Endometrial microvascular endothelial cells (primary cell): ENCODE results near the gene ABR. TPM values are rescaled to one million over a fixed set of nuclear protein-coding genes. Genes with fewer than 3 reads are reported as not detected.
"Not testable (repeated sequence)": the region's sequence is repeated elsewhere in the genome, so short reads cannot be mapped to it uniquely, and the experiment has no call there.

ENCODE experiments used
- in situ Hi-C: cut with HindIII; loops from 2 replicates; pipeline ENCODE4 v1.10.0; 2017; ENCODE audit warnings: low sequenced_read_pairs, low pct_unique_long_range_greater_than_20kb; ENCODE audit errors: inconsistent ontology term
- total RNA-seq: library from RNA; depleted of rRNA; stranded (reverse); fragments of >200 nt; gene quantifications from one replicate; pipeline ENCODE4 v1.2.3, GENCODE V29; 2015; ENCODE audit errors: inconsistent ontology term

The ABR gene
- total RNA-seq, 1 donor from 2014 or later = 63.0 TPM

DNA sequence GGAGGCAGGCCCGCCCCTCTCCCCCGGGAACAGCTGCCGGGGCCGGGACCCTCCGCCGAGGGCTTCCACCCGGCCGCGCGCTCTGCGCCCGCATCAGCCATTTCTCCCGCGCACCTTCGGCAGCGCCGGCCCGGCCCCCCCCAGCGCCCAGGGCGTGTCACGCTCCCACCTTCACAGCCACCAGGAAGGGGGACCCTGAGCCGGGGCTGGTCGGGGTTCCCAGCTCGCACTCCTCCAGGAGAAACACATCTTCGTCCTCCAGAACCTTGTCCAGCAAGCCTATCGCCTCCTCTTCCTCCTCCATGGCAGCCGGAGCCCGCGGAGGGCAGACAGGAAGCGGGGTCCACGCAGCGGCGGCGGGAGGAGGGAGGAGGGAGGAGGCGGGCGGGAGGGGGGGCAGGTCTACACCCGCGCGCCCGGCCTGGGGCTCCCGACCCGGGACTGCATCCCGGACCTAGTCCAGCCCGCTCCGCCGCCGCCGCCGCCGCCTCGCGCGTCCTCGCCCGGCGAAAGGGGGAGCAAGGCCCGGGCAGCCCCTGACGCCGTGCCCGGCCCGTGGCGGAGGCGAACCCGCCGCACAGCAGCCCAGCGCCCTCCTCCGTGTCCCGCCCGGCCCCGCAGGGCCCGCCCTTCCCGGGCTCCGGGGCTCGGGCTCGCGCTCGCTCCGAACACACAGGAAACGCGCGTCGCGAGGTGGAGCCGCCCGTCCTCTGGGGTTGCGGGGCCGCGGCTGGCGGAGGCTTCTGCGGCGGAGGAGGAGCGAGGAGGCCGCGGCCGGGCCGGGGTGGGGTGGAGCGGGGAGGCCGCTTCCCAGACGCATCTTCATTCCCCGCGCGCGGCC is 70.8 kb downstream of the ABR start:
- in situ Hi-C loops = no loop called here

DNA sequence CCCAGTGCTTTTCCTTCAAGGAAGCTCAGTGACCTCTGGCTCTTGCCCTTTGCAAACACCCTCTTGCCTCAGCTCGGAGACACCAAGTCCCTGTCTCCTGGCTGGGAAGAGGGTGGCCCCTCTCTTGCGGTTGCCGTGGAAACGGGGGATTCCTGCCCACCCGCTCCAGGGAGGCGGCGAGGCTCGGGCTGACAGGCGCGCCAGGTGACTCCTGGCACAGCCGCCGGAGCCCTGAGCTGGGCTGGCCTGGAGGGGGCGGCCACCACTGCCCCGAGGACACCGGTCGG is 71.4 kb downstream of the ABR start:
- in situ Hi-C loops = no loop called here

DNA sequence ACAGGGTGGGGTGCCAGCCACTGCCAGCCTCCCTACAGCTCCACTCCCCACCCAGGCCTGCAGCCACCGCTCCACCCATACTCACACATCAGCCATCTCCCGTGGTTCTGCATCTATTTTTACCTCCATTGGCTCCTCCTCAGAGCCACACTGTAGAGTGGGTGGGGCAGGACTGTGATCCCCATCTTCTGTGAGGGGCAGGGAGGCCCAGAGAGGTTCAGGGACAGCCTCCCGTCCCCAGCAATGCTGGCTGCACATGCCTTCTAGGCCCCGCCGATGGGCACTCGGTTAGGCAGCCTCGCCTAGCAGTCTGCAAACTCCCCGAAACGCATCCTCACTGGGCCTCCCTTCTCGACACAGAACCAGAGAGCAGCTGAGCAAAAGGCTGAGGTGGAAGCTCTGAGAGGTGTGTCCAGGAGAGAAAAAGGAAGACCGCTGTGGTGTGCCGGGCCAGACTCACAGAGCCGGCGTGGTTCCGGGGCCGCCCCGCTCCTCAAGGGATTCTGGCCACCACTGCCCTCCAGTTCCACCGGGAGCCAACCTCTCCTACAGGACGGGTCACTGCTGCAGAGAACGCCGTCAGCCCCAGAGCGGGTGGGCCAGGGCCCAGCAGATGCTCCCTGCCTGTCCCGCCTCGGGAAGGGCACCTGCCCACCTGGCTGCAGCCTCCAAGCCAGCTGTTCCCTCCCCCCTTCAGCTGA is 71.9 kb downstream of the ABR start:
- in situ Hi-C loops = no loop called here

DNA sequence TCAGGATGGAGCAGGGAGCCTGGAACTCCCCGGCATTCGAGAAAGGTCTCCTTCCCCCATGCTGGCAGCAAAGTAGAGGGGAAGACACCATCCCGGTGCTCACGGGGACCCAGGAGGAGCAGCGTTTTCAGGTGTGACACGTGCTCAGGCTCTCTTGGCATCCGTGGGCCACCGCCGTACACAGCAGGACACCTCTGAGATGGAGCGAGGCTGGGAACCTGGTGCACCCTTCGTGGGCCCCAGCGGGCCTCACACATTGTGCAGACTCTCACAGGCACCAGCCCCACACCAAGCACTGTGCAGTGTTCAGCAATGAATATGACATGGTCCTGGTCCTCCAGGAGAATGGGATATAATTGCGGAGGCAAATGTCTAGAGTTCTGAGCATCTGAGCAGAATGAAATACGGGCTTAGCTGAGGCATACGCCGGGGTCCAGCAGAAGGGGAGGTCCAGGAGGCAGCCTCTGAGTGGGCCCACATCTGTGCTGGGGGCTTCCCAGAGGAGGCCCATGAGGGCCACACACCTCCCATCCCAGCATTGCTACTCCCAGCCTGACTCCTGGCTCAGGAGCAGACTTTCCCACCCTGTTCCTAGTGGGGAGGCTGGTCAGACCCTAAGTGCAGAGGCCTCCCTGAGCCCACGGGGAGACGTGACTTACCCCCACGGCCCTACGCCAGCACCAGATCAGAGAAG is 72.6 kb downstream of the ABR start:
- in situ Hi-C loops = no loop called here

DNA sequence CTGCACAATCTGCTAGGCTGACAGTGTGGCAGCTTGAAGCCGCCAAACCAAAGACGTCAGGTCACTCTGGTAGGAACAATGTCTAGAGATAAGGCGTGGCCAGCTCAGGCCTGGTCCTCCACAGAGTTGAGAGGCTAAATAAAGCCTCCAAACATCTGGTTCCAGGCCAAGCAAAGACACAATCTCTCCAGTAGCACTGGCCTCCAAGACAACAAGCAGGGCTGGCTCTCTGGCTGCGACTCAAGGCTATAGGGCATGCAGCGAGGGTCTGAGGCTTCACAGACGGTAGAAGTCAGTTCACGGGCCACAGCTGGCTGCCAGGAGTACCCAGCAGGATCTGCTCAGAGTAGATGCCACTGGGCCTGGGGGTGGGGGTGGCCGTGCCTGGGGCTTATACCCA is 75.6 kb downstream of the ABR start:
- in situ Hi-C loops = no loop called here

DNA sequence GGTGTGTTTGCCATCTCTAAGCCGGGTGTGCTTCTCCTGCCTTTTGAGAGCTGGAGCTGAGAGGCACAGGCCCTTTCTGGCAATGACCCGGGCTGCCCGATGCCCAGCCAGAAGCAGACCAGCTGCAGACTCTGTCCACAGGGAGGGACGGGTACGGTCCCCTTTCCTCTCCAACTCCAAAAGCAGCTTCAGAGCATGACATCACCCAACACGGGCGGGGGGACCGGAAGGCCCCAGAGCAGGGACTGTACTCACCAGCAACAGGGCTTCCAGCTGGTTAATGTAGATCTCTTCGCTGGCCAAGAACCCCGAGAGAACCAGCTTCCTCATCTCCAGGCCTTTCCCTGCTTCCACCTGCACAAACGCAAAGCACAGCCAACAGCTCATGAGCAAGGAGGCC is 79.4 kb downstream of the ABR start:
- in situ Hi-C loops = no loop called here

DNA sequence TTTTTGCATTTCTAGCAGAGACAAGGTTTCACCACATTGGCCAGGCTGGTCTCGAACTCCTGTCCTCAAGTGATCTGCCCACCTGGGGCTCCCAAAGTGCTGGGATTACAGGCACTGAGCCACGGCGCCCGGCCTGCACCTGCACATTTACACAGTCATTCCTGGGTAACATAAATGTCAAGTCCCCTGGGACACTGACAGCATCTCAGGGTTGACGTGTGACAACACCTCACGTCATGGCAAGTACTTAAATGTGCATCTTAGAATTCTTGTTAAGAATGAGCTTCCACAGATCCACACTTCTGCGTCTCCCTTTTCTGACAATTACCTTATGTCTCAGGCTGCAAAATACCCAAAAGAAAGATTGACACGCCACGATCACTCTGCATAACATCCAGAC is 80.5 kb downstream of the ABR start:
- in situ Hi-C loops = no loop called here

DNA sequence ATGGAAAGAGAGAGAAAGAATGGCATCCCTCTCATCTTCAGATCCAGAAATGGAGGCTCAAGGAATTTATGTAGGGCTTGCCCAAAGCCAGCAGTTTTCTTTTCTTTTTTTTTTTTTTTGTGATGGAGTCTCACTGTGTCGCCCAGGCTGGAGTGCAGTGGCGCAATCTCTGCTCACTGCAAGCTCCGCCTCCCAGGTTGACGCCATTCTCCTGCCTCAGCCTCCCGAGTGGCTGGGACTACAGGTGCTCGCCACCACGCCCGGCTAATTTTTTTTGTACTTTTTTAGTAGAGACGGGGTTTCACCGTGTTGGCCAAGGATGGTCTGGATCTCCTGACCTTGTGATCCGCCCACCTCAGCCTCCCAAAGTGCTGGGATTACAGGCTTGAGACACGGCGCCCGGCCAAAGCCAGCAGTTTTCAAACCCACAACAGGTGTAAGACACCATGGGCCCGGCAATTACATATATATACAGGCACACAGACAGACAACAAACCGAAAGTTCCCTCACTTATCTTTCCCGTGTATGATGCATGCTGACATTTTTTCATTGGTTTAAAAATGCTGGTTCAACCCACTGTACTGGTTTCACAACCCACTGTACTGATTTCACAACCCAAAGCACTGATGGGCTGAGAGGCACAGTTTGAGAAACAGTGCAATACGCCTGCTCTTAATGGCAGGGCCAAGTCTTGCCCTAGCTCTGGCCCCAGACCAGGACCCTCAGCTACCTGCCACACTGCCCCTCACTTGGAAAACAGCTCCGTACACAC is 81.6 kb downstream of the ABR start:
- in situ Hi-C loops = not testable (repeated sequence)

DNA sequence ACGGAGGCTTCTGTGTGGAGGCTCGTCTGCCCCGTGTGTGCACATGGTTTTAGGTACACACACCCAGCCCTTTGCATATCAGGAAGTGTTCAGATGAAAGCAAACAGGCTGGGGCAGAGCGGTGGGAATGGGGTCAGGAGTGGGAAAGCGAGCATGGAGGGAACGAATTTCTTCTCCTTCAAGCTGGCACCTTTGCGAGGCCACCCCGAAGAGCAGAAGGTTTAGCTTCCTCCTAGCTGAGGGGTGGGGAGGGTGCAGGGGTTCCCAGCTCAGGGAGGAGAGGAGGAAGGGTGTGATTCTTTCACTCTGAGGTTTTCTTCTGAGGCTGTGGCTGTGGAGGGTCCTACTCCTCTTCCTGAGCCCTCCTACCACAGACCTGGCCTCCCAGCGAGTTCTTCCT is 83.6 kb downstream of the ABR start:
- in situ Hi-C loops = no loop called here

DNA sequence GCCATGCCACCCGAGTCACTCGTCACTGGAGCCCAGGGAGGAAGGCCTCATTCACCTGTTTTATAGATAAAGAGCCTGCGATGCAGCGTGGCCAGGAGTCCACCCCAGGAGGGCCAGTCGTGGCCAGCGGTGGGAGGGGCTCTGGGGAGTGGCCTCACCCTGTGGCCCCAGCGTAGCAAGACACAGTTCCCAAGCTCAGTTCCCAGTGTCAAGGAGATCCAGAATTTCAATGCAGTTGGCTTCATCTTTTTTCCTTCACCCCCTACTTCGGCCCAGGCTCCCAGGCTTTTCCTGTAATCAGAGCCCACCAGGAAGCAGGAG is 84.0 kb downstream of the ABR start:
- in situ Hi-C loops = no loop called here

DNA sequence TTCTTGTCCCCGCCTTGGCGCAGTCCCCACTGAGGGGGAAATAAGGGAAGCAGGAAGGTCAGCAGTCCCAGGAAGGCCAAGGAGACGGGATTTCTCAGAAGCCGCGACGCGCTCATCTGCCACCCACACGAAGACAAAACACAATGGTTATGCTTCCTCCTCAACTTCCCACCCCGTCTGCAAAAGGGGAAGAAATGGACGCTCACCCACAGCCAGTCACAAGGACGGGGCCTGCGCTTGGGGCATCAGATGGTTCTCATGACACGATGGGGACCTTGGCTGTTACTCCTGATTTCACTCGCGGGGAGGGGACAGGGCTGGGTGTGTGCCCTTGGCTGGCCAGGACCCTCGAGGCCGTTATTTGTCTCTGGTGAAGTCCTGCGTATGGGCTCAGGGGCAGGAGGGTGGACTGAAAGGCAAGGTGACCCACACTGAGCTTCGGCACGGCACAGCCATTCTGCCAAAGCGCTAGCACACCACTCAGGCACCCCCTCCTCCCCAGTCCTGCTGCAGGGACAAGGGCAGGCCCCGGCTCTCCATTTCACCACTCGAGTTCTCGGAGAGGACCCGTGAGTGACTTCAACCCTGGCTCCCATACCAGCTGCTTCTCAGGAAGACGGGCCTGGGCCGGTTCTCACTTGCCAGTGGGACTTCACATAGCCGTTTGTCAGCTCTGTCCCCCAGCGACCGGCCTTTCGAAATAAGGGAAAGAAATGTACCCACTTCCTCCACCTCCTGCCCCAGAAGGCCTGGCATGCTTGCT is 84.5 kb downstream of the ABR start:
- in situ Hi-C loops = no loop called here

DNA sequence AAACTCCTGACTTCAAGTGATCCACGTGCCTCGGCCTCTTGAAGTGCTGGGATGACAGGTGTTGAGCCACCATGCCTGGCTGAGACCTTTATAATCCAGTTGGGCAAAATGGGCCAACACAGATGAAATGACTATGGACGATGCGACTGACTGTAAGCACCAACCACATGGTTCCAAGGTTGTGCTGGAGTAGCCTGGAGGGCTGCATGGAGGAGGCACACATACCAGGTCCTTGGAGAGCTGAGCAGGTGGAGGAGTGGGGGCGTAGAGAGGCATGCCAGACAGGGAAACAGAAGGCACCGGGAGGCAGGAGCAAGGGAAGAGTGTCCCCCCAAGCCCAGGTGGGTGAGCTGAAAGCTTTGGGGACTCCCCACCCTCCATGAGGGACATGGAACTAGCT is 85.2 kb downstream of the ABR start:
- in situ Hi-C loops = no loop called here

DNA sequence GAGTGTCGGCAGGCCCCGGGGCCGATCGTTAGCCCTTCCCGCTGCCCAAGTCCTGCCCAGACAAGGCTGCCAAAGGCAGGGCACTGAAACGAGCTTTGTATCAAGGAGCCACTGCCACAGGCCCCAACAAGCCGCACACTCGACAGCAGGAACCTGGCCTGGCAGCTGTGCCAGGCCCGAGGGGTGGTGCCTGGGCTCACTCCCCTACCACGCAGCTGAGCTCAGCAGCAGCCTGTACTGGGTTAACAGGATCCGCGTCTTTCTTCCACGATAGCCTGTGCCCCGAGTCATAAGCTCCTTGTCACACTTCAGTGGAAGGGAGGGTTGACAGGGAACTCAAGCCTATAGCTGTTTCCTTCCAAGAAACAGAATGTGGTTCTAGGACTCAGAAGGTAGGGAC is 87.9 kb downstream of the ABR start:
- in situ Hi-C loops = no loop called here

DNA sequence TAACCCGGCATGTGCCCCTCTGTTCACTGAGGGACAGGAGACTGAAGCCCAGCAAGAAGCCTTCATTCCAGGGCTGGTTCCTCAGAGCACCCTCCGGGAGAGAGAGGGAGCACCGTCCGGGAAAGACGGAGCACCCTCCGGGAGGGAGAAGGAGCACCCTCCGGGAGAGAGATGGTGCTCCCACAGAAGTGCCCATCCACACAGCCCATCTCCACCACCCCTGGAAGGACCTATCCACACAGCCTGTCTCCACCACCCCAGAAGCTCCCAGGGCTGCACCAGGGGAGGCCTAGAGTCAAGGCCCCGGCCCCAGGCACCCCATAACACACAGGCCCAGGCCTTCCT is 88.6 kb downstream of the ABR start:
- in situ Hi-C loops = no loop called here

DNA sequence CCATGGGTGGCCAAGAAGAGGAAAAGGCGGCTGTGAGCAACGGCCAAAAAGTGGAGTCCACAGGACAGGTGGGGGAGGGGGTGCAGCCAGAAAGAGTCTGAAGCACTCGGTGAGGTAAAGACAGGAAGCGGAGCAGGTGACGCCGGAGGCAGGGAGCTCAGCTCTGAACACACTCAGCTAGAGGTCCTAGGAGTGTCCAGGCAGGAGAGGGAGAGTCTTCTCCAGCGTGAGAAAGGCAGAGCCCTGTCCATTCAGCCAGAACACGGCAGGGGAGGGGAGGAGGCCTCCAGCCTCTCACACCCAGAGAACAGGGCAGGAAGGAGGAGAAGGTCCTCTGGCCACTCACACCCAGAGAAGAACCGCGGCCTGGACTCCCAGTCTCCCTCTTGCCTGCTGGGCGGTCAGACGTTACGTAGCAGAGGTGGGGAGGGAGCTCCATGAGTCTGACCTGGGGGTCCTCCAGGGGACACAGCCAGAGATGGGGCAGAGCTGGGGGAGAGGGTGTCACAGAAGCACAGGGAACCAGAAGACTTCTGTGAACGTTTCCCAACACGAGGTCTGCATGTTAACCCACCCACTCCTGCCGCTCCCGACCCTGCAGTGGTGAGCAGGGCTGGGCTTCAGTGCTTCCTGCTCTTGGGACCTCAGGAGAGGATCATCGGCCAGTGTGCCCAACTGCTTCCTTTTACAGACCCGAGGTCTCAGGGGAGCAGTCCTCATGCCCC is 89.2 kb downstream of the ABR start:
- in situ Hi-C loops = no loop called here

DNA sequence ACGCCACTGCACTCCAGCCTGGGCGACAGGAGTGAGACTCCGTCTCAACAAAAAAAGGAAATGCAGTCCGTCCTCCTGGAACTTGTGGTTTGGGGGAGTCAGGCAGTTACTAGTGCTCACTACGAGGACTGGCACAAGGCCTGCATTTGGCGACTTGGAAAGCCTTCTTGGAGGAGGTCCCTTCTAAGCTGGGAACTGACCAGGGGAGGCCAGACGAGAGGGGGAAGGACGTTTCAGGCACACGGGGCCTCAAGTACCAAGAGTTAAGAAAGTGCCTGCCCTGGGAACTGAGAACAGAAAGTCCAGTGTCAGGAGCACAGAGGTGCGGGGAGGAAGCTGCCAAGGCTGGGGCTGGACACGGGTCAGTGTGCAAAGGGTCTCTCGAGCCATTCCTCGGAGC is 89.9 kb downstream of the ABR start:
- in situ Hi-C loops = no loop called here

DNA sequence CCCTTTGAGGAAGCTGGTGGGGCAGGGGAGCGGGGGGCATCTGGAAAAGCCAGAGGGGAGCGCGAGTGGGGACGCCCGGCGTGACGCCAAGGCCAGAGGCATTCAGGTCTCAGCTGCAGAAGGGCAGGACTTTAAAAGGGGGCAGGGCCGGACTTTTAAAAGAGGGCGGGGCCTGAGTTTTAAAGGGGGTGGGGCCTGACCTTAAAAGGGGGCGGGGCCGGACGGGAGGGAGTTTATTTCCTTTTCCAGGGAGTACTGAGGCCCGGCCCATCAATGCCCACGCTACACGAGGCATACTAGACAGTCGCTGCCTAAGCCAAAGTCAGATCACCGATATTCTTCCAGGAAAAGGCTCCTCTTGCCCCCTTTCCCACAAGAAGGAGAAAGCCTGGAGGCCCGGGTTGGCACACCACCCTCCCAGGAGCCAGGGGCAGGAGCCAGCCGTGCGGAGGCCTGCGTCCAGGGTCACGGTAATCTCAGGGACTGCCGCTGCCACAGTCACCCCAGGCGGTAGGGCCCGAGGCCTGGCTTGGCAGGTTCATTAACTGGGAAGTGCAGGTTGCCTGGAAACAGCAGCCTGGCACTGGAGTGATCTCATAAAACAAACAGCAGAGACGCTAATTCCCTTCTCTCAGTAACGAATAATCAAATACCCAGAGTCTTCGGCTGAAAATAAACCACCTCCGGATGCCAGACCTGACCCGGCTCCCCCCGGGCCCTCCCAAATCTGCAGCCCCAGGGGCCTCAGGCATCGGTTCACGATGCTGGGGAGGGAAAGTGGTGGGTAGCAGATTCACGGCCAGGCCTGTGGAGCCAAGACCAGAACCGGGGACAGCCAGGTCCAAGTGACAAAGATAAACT is 92.2 kb downstream of the ABR start:
- in situ Hi-C loops = no loop called here
